Measurements from ENCODE around the gene SLC25A24.

SLC25A24 gene

GRCh38 chr1:108109295-108109973, 90.7 kb downstream of the SLC25A24 start:
- no peak overlapping the region for H3K4me3 ChIP-seq (ENCODE audit: low read depth, low read length)
- TF ChIP-seq CTCF (IDR thresholded peaks at IDR 0.05; ENCODE audit: low read depth, low read length): no peak

GRCh38 chr1:108108119-108108518, 92.0 kb downstream of the SLC25A24 start:
- TF ChIP-seq CTCF (IDR thresholded peaks at IDR 0.05; ENCODE audit: low read depth, low read length): no peak
- H3K4me3 ChIP-seq (ENCODE audit: low read depth, low read length): no peak overlapping the region

GRCh38 chr1:108107658-108108057, 92.5 kb downstream of the SLC25A24 start:
- H3K4me3 ChIP-seq (ENCODE audit: low read depth, low read length): no peak overlapping the region
- no peak for TF ChIP-seq CTCF (IDR thresholded peaks at IDR 0.05; ENCODE audit: low read depth, low read length)

GRCh38 chr1:108106775-108107174, 93.4 kb downstream of the SLC25A24 start:
- H3K4me3 ChIP-seq (ENCODE audit: low read depth, low read length): no peak overlapping the region
- no peak for TF ChIP-seq CTCF (IDR thresholded peaks at IDR 0.05; ENCODE audit: low read depth, low read length)

- TF ChIP-seq CTCF (IDR thresholded peaks at IDR 0.05; ENCODE audit: low read depth, low read length): no peak
- no peak overlapping the region for H3K4me3 ChIP-seq (ENCODE audit: low read depth, low read length)
Observed at GRCh38 chr1:108100148-108100547, 100.0 kb downstream of the SLC25A24 start.

GRCh38 chr1:108097018-108097417, 103.1 kb downstream of the SLC25A24 start:
- no peak overlapping the region for H3K4me3 ChIP-seq (ENCODE audit: low read depth, low read length)
- TF ChIP-seq CTCF (IDR thresholded peaks at IDR 0.05; ENCODE audit: low read depth, low read length): no peak

GRCh38 chr1:108096089-108096488, 104.1 kb downstream of the SLC25A24 start:
- no peak overlapping the region for H3K4me3 ChIP-seq (ENCODE audit: low read depth, low read length)
- TF ChIP-seq CTCF (IDR thresholded peaks at IDR 0.05; ENCODE audit: low read depth, low read length): no peak
